SU-DHL-6 (cell line): ENCODE data around the gene SEPTIN12.

Source experiments
- H2AFZ ChIP-seq: fragments of 200-600 bp; sonication (generic); 2 replicates; pipeline ENCODE4 v1.6.1; 2014; ENCODE audit warnings: low read depth, mild to moderate bottlenecking, moderate library complexity, mixed read lengths, antibody characterized with exemption, low read length; ENCODE audit not compliant: severe bottlenecking
- H3F3A ChIP-seq: fragments of 200-600 bp; shearing (Covaris generic); 2 replicates; pipeline ENCODE4 v1.6.0; 2016; ENCODE audit warnings: antibody characterized with exemption, mild to moderate bottlenecking; ENCODE audit not compliant: insufficient read depth
- H3K27ac ChIP-seq: fragments of 200-600 bp; sonication (generic); 2 replicates; pipeline ENCODE4 v1.5.1; 2016; ENCODE audit warnings: low read depth, mild to moderate bottlenecking, low read length, moderate library complexity, mixed read lengths
- H3K27me3 ChIP-seq: fragments of 200-600 bp; sonication (generic), shearing (Covaris generic); 2 replicates; pipeline ENCODE4 v1.6.0; 2014; ENCODE audit warnings: mild to moderate bottlenecking, low read length
- H3K36me3 ChIP-seq: fragments of 200-600 bp; sonication (generic); 2 replicates; pipeline ENCODE4 v1.6.1; 2014; ENCODE audit warnings: mild to moderate bottlenecking, low read length, mixed read lengths
- H3K4me2 ChIP-seq: fragments of 300-600, 200-600 bp; shearing (Covaris generic), sonication (generic); 2 replicates; pipeline ENCODE4 v1.6.0; 2014; ENCODE audit warnings: low read length, low read depth, mild to moderate bottlenecking; ENCODE audit not compliant: poor library complexity, severe bottlenecking
- H3K4me3 ChIP-seq: fragments of 200-600 bp; sonication (generic); 2 replicates; pipeline ENCODE4 v1.5.1; 2014; ENCODE audit warnings: antibody characterized with exemption, low read length, mild to moderate bottlenecking, mixed read lengths; ENCODE audit not compliant: insufficient read depth, poor library complexity, severe bottlenecking
- H3K79me2 ChIP-seq: fragments of 200-600 bp; sonication (generic); 2 replicates; pipeline ENCODE4 v1.6.1; 2014; ENCODE audit warnings: mild to moderate bottlenecking, low read length, moderate library complexity; ENCODE audit not compliant: insufficient read depth
- H3K9ac ChIP-seq: fragments of 200-600 bp; sonication (generic); 2 replicates; pipeline ENCODE4 v1.7.0; 2014; ENCODE audit warnings: mild to moderate bottlenecking, low read length
- H3K9me2 ChIP-seq: fragments of 200-600 bp; sonication (generic); replicated peaks from 2 replicates; pipeline ENCODE4 v1.6.1; 2014; ENCODE audit warnings: low read length; ENCODE audit not compliant: insufficient read depth
- H3K9me3 ChIP-seq: fragments of 200-600 bp; sonication (generic); 2 replicates; pipeline ENCODE4 v1.6.1; 2014; ENCODE audit warnings: low read length, mixed read lengths; ENCODE audit not compliant: insufficient read depth
- H4K20me1 ChIP-seq: fragments of 200-600 bp; sonication (generic); 2 replicates; pipeline ENCODE4 v1.6.1; 2014; ENCODE audit warnings: low read depth, mild to moderate bottlenecking, antibody characterized with exemption, low read length, moderate library complexity, mixed read lengths
- CTCF ChIP-seq: fragments of 200-600 bp; sonication (generic); IDR thresholded peaks from one replicate; pipeline ENCODE4 v1.5.1; 2017; ENCODE audit warnings: antibody characterized with exemption, mild to moderate bottlenecking, low read length, moderate library complexity; ENCODE audit not compliant: insufficient read depth, poor library complexity, severe bottlenecking
- EZH2phosphoT487 ChIP-seq: fragments of 200-600 bp; sonication (generic), shearing (Covaris generic); conservative IDR thresholded peaks from 2 replicates; pipeline ENCODE4 v1.6.1; 2018; ENCODE audit warnings: mild to moderate bottlenecking, antibody characterized with exemption, low read length, moderate library complexity, mixed read lengths

The SEPTIN12 gene

DNA sequence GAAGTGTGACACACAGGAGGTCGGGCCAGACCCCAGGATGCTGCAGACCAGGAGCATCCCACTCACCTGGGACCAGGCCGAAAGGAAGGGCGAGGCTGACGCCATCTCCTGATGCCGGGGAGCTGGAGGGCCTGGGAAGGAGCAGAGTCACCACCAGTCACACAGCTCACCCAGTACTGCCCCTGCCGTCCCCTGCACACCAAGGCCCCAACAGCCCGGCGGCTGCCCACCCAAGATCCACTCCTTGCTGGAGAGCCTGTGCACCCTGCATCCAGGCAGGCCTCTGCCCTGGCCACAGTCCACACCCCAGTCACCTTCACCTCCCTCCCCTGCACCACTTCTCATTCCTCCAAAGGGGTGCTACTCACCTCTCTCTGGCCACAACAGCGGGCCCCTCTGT is 25.9 kb downstream of the SEPTIN12 start:
- Histone ChIP-seq H3K9me3 (no peaks in the 10 kb centered on the region), H3K27me3 (no peaks in the 10 kb centered on the region), H4K20me1 (no peaks in the 10 kb centered on the region), H3K79me2 (no peaks in the 10 kb centered on the region), H3K9ac (no peak overlapping the region), H3K9me2 (no peaks in the 10 kb centered on the region), H2AFZ (no peak overlapping the region), H3F3A (no peaks in the 10 kb centered on the region), H3K27ac (no peak overlapping the region), H3K36me3 (no peaks in the 10 kb centered on the region), H3K4me2 (no peak overlapping the region), H3K4me3 (no peak overlapping the region)
- TF ChIP-seq CTCF (no peak), EZH2phosphoT487 (no peak)

DNA sequence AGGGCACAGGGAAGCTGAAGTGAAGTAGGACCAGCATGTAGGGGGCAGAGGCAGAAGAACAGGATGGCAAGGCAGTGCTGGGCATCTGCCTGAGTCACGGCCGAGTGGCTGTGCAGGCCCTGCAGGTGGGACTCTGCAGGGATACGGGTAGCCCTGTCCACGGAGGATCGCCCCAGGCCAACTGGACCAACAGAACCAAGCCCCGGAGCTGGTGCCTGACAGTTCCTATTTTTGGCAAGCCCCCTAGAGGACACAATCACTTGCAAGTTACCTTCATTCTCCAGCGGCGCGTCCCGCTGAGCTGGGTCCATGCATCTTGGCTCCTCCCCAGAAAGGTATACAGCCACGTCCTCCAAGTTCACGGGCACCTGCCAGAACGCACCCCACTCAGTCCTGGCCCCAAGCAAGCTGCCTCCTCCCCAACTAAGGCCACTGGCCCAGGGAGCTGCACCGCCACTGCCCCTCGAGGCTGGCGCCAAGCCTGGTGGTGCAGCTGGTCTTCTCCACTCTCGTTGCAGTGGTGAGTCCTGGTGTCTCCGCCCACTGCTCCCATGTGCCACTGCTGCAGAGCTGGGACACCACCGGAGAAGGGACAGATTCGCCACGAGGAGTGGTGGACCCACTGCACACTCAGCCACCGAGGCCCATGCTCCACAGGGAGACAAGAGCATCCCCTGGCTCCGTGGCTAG is 27.8 kb downstream of the SEPTIN12 start:
- H3K9ac ChIP-seq, result no peak overlapping the region
- H3K79me2 ChIP-seq, result no peaks in the 10 kb centered on the region
- no peaks in the 10 kb centered on the region for H4K20me1 ChIP-seq
- H3F3A ChIP-seq, result no peaks in the 10 kb centered on the region
- H2AFZ ChIP-seq, result no peak overlapping the region
- H3K27me3 ChIP-seq, result no peaks in the 10 kb centered on the region
- TF ChIP-seq EZH2phosphoT487 (no peak), CTCF (no peak)
- H3K4me2 ChIP-seq, result no peak overlapping the region
- H3K4me3 ChIP-seq, result no peak overlapping the region
- H3K9me2 ChIP-seq, result no peaks in the 10 kb centered on the region
- H3K36me3 ChIP-seq, result 0 out of 2 replicates have a peak, but pooled peaks cover 3% of the 10 kb centered on the region
- H3K27ac ChIP-seq, result no peak overlapping the region
- no peaks in the 10 kb centered on the region for H3K9me3 ChIP-seq

- Histone ChIP-seq H3K9me2 (no peaks in the 10 kb centered on the region), H4K20me1 (no peaks in the 10 kb centered on the region), H3K79me2 (no peaks in the 10 kb centered on the region), H3K36me3 (0 out of 2 replicates have a peak, but pooled peaks cover 5% of the 10 kb centered on the region), H3K9ac (no peak overlapping the region), H3K27me3 (no peaks in the 10 kb centered on the region), H3K27ac (no peak overlapping the region), H3K4me2 (no peak overlapping the region), H3F3A (no peaks in the 10 kb centered on the region), H3K9me3 (no peaks in the 10 kb centered on the region), H3K4me3 (no peak overlapping the region), H2AFZ (no peak overlapping the region)
- TF ChIP-seq CTCF, result no peak
- TF ChIP-seq EZH2phosphoT487, result no peak
These were observed 32.5 kb downstream of the SEPTIN12 start for GRCh38 chr16:4755687-4756086.
